C4-2B (cell line): Measurements from ENCODE around the gene BLMH.

ENCODE experiments used
- CTCF ChIP-seq: fragments of 450-650 bp; conservative IDR thresholded peaks from 2 replicates; pipeline ENCODE4 v1.5.1; 2017; ENCODE audit warnings: mild to moderate bottlenecking
- ZFX ChIP-seq: fragments of 450-650 bp; IDR thresholded peaks from 2 replicates; pipeline ENCODE4 v1.6.1; 2017

- TF ChIP-seq CTCF: no peak
- no peak for TF ChIP-seq ZFX
Measured at GRCh38 chr17:30314474-30314873, 22.7 kb upstream of the BLMH start.
